Hippocampal formation (tissue), 2 donors: ENCODE measurements around the gene PPIL6.

ENCODE experiments used
- DNase-seq, 2 donors: peaks; one replicate each; lab custom pipeline; 2025; lab: John Stamatoyannopoulos, UW

Gene PPIL6

GRCh38 chr6:109449064-109449794 is 8.8 kb upstream of the PPIL6 start:
- DNase-seq, result no peak

GRCh38 chr6:109448615-109449014 is 8.2 kb upstream of the PPIL6 start:
- DNase-seq, result no peak

DNA sequence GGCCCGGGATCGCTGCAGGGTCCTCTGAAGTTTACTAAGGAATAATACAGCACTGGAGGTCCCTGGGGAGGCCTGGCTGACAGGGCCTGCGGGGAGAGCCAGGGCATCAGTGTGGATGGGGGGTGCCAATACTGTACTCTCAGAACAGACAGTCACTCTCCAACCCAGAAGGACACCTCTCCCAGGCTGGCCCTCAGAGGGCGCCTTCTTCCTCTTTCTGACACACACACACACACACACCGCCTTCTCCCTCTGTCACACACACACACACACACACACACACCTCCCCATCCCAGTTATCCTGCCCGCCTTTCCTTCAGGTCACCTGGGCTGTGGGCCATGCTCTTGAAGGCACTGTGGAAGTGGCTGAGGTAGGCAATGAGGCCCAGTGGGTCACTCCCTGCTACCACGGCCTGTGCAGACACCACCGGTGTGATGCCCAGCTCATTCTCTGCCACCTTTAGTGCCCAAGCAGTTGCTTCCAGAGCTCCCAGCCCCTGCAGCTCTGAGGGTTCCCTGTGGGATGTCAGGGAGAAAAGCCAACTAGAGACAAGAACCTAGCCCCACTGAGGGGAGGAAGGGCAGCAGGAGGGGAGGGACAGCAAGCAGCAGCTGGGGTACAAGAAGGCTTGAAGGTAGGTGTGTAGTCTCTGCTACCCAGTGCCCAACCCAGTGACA is 7.6 kb upstream of the PPIL6 start:
- DNase-seq, result no peak

DNA sequence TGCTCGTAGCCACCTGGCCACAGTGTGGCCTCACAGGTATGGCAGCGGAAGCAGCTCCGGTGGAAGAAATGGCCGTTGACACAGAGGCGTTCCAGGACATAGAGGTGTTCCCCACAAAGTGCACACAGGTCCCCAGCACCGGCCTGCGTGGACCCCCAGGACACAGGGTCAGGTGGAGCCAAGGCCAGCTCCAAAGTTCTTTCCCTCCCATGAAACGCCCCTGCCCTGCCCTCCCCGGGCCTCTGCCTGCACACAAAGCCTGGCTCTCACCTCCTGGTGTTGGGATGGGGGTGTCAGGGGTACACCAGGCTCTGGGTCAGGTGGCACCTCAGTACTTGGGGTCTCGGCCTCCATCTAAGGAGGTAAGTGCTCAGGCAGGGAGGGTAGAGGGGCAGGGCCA is 6.7 kb upstream of the PPIL6 start:
- DNase-seq, result no peak

- no peak for DNase-seq
These were observed 6.1 kb upstream of the PPIL6 start for GRCh38 chr6:109446541-109446940.

GRCh38 chr6:109446072-109446471 is 5.6 kb upstream of the PPIL6 start:
- no peak for DNase-seq

- DNase-seq, result no peak
These were observed 5.0 kb upstream of the PPIL6 start for GRCh38 chr6:109445382-109445781.

GRCh38 chr6:109443425-109443950 is 3.1 kb upstream of the PPIL6 start:
- no peak for DNase-seq

DNA sequence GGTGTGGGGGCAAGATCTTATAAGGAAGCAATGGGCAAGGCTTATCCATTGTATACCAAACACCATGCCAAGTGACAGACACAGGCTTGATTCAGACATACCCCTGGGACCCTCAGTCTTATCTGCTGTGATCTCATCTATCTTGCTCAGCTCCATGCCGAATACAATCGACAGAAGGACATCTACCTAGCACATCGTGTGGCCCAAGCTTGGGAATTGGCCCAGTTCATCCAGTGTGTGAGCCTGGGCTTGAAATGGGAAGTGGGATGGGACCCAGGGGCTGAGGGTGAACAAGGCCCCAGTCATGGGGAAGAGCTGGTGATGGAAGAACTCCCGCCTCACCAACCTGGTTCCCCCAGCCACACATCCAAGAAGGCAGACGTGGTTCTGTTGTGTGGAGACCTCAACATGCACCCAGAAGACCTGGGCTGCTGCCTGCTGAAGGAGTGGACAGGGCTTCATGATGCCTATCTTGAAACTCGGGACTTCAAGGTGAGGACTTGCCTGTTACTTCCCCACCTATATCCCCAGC is 2.0 kb upstream of the PPIL6 start:
- DNase-seq, result no peak

DNA sequence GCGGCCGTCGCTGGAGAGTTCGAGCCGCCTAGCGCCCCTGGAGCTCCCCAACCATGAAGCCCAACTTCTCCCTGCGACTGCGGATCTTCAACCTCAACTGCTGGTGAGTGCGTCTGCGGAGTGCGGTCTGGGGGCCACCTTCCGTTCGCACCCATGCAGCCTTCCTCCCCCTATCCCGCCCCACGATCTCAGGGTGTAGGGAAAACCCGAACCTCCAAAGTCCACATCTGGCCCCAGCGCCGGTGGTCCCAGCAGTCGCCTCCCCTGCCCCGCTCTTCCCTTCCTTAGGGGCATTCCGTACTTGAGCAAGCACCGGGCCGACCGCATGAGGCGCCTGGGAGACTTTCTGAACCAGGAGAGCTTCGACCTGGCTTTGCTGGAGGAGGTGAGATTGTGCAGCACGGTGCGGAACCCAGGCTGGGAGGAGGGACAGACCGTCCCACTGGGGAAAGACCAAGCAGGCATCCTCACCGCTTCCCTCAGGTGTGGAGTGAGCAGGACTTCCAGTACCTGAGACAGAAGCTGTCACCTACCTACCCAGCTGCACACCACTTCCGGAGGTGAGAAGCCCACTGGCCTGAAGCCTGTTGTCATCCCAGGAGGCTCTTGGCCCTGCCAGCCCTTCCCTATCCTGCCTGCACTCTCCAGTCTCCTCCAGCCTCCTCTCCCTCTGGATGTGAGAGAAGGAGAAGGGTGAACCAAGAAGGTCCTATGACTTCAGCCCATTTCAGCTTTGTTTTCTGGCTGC is 815 bp upstream of the PPIL6 start:
- DNase-seq, result no peak

DNA sequence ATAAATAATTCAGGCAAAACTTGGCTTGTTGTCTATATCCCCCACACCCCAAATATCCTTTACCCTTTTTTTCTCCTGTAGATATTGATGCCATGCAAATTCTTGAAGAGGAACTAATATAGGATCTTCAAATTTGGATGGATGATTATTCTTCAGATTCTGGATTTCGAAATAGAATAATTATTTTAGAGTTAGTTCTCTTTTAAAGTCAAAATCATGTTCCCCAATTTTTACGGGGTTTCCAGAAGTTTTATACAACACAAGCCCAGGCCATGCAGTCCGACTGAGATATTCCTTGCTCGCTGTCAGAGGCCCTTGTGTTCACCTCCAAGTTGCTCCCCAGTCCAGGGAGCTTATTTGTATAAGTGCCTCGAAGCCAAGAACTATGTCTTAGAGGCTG is 4.4 kb downstream of the PPIL6 start:
- DNase-seq, result no peak

DNA sequence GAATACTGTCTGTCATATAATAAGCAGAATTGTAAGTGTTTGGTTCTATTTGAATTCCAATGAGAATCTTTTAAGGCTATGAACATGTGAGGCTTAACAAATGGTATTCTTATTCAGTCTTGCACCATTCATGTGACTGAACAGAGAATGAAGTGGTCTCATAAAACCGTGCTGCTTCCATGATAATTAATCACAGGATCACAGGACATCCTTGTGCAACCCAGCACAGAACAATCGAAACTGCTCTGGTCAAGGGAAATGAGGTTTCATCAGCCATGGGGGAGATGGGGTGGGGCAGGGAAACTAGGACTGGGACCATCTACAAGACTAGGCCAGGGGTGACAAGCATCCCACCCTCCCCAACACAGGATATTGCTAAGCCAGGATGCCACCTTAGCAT is 6.0 kb downstream of the PPIL6 start:
- DNase-seq, result no peak

DNA sequence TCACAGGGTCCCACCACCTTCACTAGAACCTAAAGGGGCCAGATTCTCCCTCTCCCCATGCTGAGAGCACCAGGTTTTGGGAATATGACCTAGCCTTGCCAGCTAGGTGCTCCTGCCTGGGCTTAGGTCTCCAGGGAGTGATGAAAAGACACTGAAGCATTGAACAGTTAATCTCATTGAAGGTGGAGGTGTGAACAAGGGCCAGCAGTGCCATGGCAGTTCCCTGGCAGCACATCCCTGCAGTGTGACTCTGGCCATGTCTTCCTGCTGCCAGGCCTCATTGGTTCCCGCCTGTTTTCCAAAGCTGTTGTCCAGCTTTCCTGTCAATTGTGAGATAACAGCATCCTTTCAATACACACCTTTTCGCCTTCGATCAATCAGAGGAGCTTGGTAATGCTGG is 10.9 kb downstream of the PPIL6 start:
- no peak for DNase-seq

DNA sequence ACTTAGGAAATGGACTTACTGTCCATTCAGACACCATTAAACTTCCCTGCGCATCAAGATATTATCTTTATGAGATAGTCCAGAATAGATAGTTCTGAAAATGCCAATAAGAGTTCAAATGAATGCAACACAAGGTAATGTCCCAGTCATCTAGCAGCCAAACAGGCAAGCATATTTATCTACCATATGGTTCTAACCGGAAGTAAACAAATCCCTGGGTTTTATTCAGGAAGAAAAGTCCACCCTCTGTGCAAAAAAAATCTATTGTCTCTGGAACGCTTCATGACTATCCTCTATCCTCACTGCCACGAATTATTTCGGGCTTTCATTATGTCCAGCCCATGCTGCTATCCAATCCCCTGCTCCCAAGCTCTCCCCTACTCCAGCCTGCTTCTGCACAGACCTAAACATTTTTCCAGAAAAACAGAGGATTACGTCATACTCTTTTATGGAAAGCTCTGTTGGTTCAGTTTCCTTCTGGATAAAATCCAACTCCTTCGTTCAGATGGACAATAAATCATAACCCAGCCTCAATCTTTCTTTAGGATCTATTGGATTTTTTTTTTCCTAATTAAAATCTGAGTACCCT is 11.4 kb downstream of the PPIL6 start:
- no peak for DNase-seq

DNA sequence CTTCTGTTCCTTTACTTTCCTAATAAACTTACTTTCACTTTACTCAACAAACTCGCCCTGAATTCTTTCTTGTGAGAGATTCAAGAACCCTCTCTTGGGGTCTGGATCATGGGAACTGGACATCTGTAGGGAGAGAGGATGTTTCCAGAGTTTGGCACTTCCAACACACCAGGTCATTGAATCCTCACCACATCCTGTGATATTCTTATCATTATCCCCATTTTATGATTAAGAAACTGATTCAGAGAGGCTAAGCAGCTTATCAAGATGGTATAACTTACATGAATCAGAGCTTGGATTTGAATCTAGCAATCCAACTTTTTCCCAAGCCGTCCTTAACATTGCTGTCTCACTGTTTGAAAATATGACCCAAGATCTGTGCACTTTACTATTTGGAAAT is 15.5 kb downstream of the PPIL6 start:
- DNase-seq, result no peak

DNA sequence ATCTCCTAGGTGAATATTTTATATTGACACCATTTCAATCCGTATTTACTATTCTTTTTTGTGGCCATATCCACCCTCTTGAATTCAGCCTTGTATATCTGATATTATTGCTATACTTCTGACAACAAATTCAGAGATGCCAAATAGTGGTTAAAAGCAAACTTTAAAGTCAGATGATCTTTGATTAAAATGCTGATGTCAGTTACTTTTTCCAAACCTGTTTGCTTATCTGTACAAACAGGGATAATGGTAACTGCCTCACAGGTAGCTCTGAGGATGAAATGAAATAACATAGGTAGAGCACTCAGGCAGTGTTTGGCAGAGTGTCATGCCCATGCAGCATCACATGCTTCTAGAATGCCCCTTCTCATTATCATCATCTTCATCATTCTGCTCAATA is 19.2 kb downstream of the PPIL6 start:
- no peak for DNase-seq

DNA sequence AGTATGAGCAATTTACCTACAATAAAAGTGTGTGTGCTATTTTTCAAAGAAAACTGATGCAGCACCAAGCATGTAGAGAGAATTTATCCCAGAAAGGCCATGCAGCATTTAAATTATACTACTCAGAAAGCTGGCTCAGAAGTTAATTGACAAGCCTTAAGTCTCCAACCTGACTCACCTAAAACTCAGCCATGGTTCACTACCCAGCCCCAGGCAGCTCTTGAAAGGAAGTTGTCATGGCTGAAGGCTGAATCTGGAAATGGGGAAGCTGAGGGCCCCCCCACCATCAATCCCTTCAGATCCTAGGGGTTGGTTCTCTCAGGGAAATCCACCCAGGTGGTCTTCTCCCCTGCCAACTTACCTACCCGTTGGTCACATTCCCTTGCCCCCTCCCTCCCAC is 19.7 kb downstream of the PPIL6 start:
- no peak for DNase-seq

- no peak for DNase-seq
These were observed 22.8 kb downstream of the PPIL6 start for GRCh38 chr6:109417646-109418045.

- DNase-seq, result no peak
These were observed 29.4 kb downstream of the PPIL6 start for GRCh38 chr6:109411034-109411433.

GRCh38 chr6:109406196-109406595 is 34.2 kb downstream of the PPIL6 start:
- no peak for DNase-seq

DNA sequence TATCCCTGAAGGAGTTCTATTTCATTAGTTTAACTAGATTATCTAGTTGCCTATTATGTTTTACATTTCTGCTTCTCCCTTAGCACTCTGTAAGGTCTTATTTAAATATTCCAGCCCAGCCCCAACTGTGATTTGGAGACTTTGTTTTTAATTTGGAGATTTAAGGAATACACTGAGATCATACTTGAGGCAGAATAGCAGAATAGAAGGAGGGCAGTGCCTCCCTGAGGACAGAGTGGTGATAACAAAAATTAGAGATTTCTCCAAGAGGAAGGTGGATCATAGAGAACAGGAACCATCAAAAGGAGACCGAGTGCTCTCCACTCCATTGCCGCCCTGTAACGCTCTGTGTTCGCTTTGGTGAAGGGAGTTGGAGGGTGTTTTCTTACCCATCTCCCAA is 43.4 kb downstream of the PPIL6 start:
- DNase-seq, result no peak

DNA sequence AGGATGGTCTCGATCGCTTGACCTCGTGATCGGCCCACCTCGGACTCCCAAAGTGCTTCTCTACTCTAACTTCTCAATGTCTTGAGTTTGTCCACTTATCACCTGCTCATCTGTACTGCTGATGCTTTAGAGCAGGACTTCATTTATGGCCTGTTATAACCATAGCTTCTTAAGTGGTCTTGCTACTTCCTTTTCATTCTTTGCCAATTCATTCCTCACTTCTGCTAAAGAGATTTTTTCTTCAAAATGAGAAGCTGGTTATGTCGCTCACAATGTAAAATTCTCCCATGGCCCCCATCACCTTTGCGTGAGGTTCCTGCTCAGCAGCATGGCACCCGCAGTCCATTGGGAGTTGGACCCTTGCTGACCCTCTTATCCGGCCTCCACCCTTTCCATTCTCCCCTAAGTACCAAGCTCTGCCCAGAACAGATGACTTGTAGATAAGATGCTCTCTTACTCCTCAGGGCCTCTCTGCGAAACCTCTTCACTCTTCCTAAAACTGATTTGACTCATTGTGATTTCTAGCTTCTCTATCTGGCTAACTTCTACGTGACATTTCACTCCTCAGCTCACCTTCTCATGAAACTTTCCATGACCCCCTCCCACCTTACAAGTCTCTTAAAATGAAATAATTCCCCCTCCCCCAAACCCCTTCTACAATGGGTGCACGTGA is 44.2 kb downstream of the PPIL6 start:
- no peak for DNase-seq
